ENCODE data around the gene FBXL15.

Gene FBXL15

GRCh38 chr10:102460836-102461186 lies 40.2 kb downstream of the FBXL15 start:
- no peak for DNase-seq

- peak; percentile 94 to 97 for DNase-seq
Observed at GRCh38 chr10:102461187-102462054, 40.8 kb downstream of the FBXL15 start.

- no peak for DNase-seq
Observed at GRCh38 chr10:102462512-102463054, 41.9 kb downstream of the FBXL15 start.

GRCh38 chr10:102463983-102464382 lies 43.3 kb downstream of the FBXL15 start:
- no peak for DNase-seq

- DNase-seq, result no peak
Observed at GRCh38 chr10:102465466-102465865, 44.8 kb downstream of the FBXL15 start.

- DNase-seq, result no peak
Observed at GRCh38 chr10:102467318-102467717, 46.7 kb downstream of the FBXL15 start.

- no peak for DNase-seq
Observed at GRCh38 chr10:102467971-102468438, 47.4 kb downstream of the FBXL15 start.

GRCh38 chr10:102468683-102469082 lies 48.0 kb downstream of the FBXL15 start:
- no peak for DNase-seq

- DNase-seq, result no peak
Observed at GRCh38 chr10:102470579-102471546, 50.2 kb downstream of the FBXL15 start.

Data from stimulated activated CD4-positive, alpha-beta T cell treated with anti-CD3 and anti-CD28 coated beads, Interleukin-2, amount 100 ng/mL, for 24 hours (primary cell).